Stimulated activated CD4-positive, alpha-beta T cell treated with anti-CD3 and anti-CD28 coated beads, Interleukin-4, amount 100 ng/mL, for 48 hours (primary cell): ENCODE results near the gene SHLD2.
"Not testable (repeated sequence)": the region's sequence is repeated elsewhere in the genome, so short reads cannot be mapped to it uniquely, and the experiment has no call there.

Source experiments
- DNase-seq, 2 donors: peaks; one replicate each; pipeline ENCODE4 v3.0.0-alpha.2; 2020; ENCODE audit warnings: low read depth in 2 of 2

SHLD2 gene

GRCh38 chr10:87083576-87084290, 11.3 kb upstream of the SHLD2 start:
- not testable (repeated sequence) for DNase-seq

GRCh38 chr10:87084291-87084782, 10.7 kb upstream of the SHLD2 start:
- not testable (repeated sequence) for DNase-seq

- no peak for DNase-seq
Observed at GRCh38 chr10:87085537-87085936, 9.5 kb upstream of the SHLD2 start.

GRCh38 chr10:87089746-87090145, 5.3 kb upstream of the SHLD2 start:
- no peak for DNase-seq

GRCh38 chr10:87090779-87091178, 4.2 kb upstream of the SHLD2 start:
- DNase-seq = no peak

- no peak for DNase-seq
Observed at GRCh38 chr10:87092376-87092860, 2.6 kb upstream of the SHLD2 start.

GRCh38 chr10:87092861-87093631, 2.0 kb upstream of the SHLD2 start:
- no peak for DNase-seq

GRCh38 chr10:87093632-87094372, 1.2 kb upstream of the SHLD2 start:
- peak; percentile 70 to 71 for DNase-seq

GRCh38 chr10:87095236-87095945, 385 bp downstream of the SHLD2 start:
- DNase-seq = peak; percentile 52 to 66

GRCh38 chr10:87101996-87102395, 7.0 kb downstream of the SHLD2 start:
- no peak for DNase-seq

- DNase-seq = not testable (repeated sequence)
Observed at GRCh38 chr10:87104727-87105126, 9.7 kb downstream of the SHLD2 start.

- no peak for DNase-seq
Observed at GRCh38 chr10:87105446-87106124, 10.6 kb downstream of the SHLD2 start.

GRCh38 chr10:87118122-87118521, 23.1 kb downstream of the SHLD2 start:
- DNase-seq = not testable (repeated sequence)

- not testable (repeated sequence) for DNase-seq
Observed at GRCh38 chr10:87119029-87119428, 24.0 kb downstream of the SHLD2 start.

- DNase-seq = not testable (repeated sequence)
Observed at GRCh38 chr10:87123351-87123750, 28.3 kb downstream of the SHLD2 start.

GRCh38 chr10:87127048-87127447, 32.0 kb downstream of the SHLD2 start:
- DNase-seq = not testable (repeated sequence)

GRCh38 chr10:87127607-87128156, 32.7 kb downstream of the SHLD2 start:
- not testable (repeated sequence) for DNase-seq

GRCh38 chr10:87132176-87132575, 37.2 kb downstream of the SHLD2 start:
- not testable (repeated sequence) for DNase-seq

GRCh38 chr10:87133936-87134335, 38.9 kb downstream of the SHLD2 start:
- DNase-seq = not testable (repeated sequence)

- not testable (repeated sequence) for DNase-seq
Observed at GRCh38 chr10:87134440-87134839, 39.4 kb downstream of the SHLD2 start.
